ENCODE data around the gene ABCD1. TPM values are rescaled to one million over a fixed set of nuclear protein-coding genes. Genes with fewer than 3 reads are reported as not detected.

Gene ABCD1
- total and polyA plus RNA-seq, 4 donors, result 4.0 to 10.8 (median 7.6) TPM

DNA sequence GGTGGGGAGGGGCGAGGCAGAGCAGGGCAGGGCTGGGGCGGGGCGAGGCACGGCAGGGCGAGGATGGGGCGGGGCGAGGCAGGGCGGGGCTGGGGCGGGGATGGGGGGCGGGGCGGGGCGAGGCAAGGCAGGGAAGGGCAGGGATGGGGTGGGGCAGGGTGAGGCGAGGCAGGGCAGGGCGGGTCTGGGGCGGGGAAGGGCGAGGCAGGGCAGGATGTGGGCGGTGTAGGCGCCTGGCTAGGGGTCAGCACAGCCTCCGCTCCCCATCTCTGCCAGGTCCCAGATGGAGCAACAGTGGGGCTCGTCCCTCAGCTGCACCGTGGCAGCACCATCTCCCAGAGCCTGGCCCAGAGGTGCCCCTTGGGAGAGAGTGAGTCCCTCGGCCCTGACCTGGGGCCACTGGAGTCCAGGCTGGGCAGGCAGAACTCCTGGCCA lies 52.0 kb downstream of the ABCD1 start (continued):
- TF ChIP-seq YY1 (IDR thresholded peaks at IDR 0.05) (no peak), JUND (IDR thresholded peaks at IDR 0.05) (no peak), FOXA2 (IDR thresholded peaks at IDR 0.05) (no peak), HNF4A (conservative IDR thresholded peaks at IDR 0.05) (no peak)
- TF ChIP-seq, protein P1, sequence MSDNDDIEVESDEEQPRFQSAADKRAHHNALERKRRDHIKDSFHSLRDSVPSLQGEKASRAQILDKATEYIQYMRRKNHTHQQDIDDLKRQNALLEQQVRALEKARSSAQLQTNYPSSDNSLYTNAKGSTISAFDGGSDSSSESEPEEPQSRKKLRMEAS (IDR thresholded peaks at IDR 0.05), result no peak
- TF ChIP-seq, protein P2, sequence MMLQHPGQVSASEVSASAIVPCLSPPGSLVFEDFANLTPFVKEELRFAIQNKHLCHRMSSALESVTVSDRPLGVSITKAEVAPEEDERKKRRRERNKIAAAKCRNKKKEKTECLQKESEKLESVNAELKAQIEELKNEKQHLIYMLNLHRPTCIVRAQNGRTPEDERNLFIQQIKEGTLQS (IDR thresholded peaks at IDR 0.05), result no peak

DNA sequence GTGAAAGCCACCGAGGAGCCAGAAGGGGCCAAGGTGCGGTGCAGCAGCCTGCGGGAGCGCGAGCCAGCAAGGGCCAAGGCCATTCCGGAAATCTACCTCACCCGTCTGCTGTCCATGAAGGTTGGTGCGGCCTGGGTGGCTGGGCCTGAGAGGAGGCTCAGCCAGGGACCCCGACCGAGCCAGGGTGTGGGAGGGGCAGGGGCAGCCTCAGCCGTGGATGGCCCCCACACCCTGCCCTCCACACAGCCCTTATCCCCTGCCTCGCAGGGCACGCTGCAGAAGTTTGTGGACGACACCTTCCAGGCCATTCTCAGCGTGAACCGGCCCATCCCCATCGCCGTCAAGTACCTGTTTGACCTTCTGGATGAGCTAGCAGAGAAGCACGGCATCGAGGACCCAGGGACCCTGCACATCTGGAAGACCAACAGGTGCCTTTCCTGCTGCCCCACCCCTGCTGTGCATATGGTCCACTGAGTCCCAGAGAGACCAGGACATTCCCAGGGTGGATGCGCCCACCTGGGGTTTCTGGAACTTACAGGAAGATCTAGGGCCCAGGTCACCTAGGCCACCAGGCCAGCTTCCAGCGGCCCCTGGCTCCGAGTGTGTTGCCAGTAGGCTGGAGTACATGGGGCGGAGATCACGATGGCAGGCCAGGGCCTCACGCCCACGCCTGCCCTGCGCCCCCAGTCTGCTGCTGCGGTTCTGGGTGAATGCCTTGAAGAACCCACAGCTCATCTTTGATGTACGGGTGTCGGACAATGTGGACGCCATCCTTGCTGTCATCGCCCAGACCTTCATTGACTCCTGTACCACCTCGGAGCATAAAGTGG lies 52.8 kb downstream of the ABCD1 start:
- DNase-seq (ENCODE audit: low spot score), result no peak
- Histone ChIP-seq H3K36me3 (ENCODE audit: control insufficient read depth in 4 of 4, insufficient read depth in 3 of 4, low read depth in 1 of 4, low read length in 3 of 4) (no peaks in the 10 kb centered on the region), H3K9ac (ENCODE audit: low read depth in 1 of 2, low read length in 2 of 2) (no peak overlapping the region), H3K4me3 (ENCODE audit: low read depth in 1 of 3, low read length in 3 of 3) (no peak overlapping the region), H3K4me1 (ENCODE audit: control insufficient read depth in 4 of 4, insufficient read depth in 4 of 4, low read length in 3 of 4) (no peaks in the 10 kb centered on the region), H3K9me3 (ENCODE audit: control insufficient read depth in 4 of 4, low read length in 3 of 4) (no peaks in the 10 kb centered on the region), H3K27ac (ENCODE audit: low read depth in 1 of 2, low read length in 2 of 2) (no peak overlapping the region), H3K27me3 (ENCODE audit: control insufficient read depth in 4 of 4, insufficient read depth in 4 of 4, low read length in 3 of 4) (no peaks in the 10 kb centered on the region)
- 83% methylated on average over 34 of the region's 34 CpGs for WGBS
- TF ChIP-seq YY1 (IDR thresholded peaks at IDR 0.05), result no peak
- TF ChIP-seq, protein P1 (IDR thresholded peaks at IDR 0.05), result no peak
- no peak for TF ChIP-seq NR2F2 (IDR thresholded peaks at IDR 0.05)
- no peak for TF ChIP-seq HNF4A (conservative IDR thresholded peaks at IDR 0.05)
- no peak for TF ChIP-seq RXRA (IDR thresholded peaks at IDR 0.05)

DNA sequence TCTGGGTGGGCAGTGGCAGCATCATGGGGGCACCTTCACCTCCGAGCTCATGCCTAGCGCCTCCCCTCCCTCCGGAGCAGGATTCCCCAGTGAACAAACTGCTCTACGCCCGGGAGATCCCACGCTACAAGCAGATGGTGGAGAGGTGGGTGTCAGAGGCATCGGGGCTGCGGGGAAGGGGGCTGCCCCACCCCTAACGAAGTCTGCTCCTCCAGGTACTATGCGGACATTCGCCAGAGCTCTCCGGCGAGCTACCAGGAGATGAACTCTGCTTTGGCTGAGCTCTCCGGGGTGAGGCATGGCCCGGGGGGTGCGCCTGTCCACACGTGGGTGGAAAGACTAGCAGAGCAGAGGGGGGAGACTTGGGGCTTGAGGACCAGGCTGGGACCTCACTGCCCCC lies 53.5 kb downstream of the ABCD1 start:
- Histone ChIP-seq H3K4me3 (ENCODE audit: low read depth in 1 of 3, low read length in 3 of 3) (no peak overlapping the region), H3K9me3 (ENCODE audit: control insufficient read depth in 4 of 4, low read length in 3 of 4) (no peaks in the 10 kb centered on the region), H3K27ac (ENCODE audit: low read depth in 1 of 2, low read length in 2 of 2) (no peak overlapping the region), H3K4me1 (ENCODE audit: control insufficient read depth in 4 of 4, insufficient read depth in 4 of 4, low read length in 3 of 4) (no peaks in the 10 kb centered on the region), H3K9ac (ENCODE audit: low read depth in 1 of 2, low read length in 2 of 2) (no peak overlapping the region), H3K36me3 (ENCODE audit: control insufficient read depth in 4 of 4, insufficient read depth in 3 of 4, low read depth in 1 of 4, low read length in 3 of 4) (no peaks in the 10 kb centered on the region), H3K27me3 (ENCODE audit: control insufficient read depth in 4 of 4, insufficient read depth in 4 of 4, low read length in 3 of 4) (no peaks in the 10 kb centered on the region)
- no peak for TF ChIP-seq HNF4A (conservative IDR thresholded peaks at IDR 0.05)
- TF ChIP-seq JUND (IDR thresholded peaks at IDR 0.05), result no peak
- WGBS, result 69% methylated on average over 17 of the region's 17 CpGs
- no peak for DNase-seq (ENCODE audit: low spot score)

DNA sequence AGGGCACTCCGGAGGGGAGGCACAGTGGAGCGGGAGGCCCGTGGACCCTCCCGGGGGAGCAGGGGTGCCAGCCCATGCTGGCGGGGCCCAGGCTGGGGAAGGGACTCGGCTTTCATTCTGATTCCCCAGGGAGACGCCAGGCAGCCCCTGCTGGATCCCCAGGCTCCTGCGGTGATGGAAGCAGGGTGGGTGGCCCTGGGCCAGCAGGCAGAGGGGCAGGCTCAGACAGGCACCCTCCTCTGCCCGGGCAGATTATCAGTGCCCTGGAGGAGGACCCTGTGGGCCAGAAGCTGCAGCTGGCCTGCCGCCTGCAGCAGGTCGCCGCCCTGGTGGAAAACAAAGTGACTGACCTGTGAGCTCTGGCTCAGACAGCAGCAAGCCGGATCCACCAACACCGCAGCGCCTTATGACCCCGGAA lies 54.0 kb downstream of the ABCD1 start:
- H3K9ac ChIP-seq (ENCODE audit: low read depth in 1 of 2, low read length in 2 of 2), result no peak overlapping the region
- no peaks in the 10 kb centered on the region for H3K36me3 ChIP-seq (ENCODE audit: control insufficient read depth in 4 of 4, insufficient read depth in 3 of 4, low read depth in 1 of 4, low read length in 3 of 4)
- no peaks in the 10 kb centered on the region for H3K9me3 ChIP-seq (ENCODE audit: control insufficient read depth in 4 of 4, low read length in 3 of 4)
- WGBS, result 55% methylated on average over 16 of the region's 16 CpGs
- H3K27ac ChIP-seq (ENCODE audit: low read depth in 1 of 2, low read length in 2 of 2), result no peak overlapping the region
- H3K27me3 ChIP-seq (ENCODE audit: control insufficient read depth in 4 of 4, insufficient read depth in 4 of 4, low read length in 3 of 4), result no peaks in the 10 kb centered on the region
- no peak overlapping the region for H3K4me3 ChIP-seq (ENCODE audit: low read depth in 1 of 3, low read length in 3 of 3)
- no peak for DNase-seq (ENCODE audit: low spot score)
- no peaks in the 10 kb centered on the region for H3K4me1 ChIP-seq (ENCODE audit: control insufficient read depth in 4 of 4, insufficient read depth in 4 of 4, low read length in 3 of 4)
- TF ChIP-seq FOXA2 (IDR thresholded peaks at IDR 0.05) (no peak), RXRA (IDR thresholded peaks at IDR 0.05) (no peak), TAF1 (conservative IDR thresholded peaks at IDR 0.05) (no peak), SP1 (IDR thresholded peaks at IDR 0.05) (no peak), NR2F2 (IDR thresholded peaks at IDR 0.05) (no peak), EGR1 (IDR thresholded peaks at IDR 0.05; ENCODE audit: low read depth in 2 of 2) (no peak), YY1 (IDR thresholded peaks at IDR 0.05) (no peak), FOXA1 (IDR thresholded peaks at IDR 0.05) (no peak), RAD21 (IDR thresholded peaks at IDR 0.05) (no peak), JUND (IDR thresholded peaks at IDR 0.05) (no peak)
- TF ChIP-seq, protein P3, sequence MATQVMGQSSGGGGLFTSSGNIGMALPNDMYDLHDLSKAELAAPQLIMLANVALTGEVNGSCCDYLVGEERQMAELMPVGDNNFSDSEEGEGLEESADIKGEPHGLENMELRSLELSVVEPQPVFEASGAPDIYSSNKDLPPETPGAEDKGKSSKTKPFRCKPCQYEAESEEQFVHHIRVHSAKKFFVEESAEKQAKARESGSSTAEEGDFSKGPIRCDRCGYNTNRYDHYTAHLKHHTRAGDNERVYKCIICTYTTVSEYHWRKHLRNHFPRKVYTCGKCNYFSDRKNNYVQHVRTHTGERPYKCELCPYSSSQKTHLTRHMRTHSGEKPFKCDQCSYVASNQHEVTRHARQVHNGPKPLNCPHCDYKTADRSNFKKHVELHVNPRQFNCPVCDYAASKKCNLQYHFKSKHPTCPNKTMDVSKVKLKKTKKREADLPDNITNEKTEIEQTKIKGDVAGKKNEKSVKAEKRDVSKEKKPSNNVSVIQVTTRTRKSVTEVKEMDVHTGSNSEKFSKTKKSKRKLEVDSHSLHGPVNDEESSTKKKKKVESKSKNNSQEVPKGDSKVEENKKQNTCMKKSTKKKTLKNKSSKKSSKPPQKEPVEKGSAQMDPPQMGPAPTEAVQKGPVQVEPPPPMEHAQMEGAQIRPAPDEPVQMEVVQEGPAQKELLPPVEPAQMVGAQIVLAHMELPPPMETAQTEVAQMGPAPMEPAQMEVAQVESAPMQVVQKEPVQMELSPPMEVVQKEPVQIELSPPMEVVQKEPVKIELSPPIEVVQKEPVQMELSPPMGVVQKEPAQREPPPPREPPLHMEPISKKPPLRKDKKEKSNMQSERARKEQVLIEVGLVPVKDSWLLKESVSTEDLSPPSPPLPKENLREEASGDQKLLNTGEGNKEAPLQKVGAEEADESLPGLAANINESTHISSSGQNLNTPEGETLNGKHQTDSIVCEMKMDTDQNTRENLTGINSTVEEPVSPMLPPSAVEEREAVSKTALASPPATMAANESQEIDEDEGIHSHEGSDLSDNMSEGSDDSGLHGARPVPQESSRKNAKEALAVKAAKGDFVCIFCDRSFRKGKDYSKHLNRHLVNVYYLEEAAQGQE (IDR thresholded peaks at IDR 0.05), result no peak
- TF ChIP-seq, protein P2 (IDR thresholded peaks at IDR 0.05), result no peak
- TF ChIP-seq, protein P4, sequence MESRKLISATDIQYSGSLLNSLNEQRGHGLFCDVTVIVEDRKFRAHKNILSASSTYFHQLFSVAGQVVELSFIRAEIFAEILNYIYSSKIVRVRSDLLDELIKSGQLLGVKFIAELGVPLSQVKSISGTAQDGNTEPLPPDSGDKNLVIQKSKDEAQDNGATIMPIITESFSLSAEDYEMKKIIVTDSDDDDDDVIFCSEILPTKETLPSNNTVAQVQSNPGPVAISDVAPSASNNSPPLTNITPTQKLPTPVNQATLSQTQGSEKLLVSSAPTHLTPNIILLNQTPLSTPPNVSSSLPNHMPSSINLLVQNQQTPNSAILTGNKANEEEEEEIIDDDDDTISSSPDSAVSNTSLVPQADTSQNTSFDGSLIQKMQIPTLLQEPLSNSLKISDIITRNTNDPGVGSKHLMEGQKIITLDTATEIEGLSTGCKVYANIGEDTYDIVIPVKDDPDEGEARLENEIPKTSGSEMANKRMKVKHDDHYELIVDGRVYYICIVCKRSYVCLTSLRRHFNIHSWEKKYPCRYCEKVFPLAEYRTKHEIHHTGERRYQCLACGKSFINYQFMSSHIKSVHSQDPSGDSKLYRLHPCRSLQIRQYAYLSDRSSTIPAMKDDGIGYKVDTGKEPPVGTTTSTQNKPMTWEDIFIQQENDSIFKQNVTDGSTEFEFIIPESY (IDR thresholded peaks at IDR 0.05), result no peak
- TF ChIP-seq, protein P5, sequence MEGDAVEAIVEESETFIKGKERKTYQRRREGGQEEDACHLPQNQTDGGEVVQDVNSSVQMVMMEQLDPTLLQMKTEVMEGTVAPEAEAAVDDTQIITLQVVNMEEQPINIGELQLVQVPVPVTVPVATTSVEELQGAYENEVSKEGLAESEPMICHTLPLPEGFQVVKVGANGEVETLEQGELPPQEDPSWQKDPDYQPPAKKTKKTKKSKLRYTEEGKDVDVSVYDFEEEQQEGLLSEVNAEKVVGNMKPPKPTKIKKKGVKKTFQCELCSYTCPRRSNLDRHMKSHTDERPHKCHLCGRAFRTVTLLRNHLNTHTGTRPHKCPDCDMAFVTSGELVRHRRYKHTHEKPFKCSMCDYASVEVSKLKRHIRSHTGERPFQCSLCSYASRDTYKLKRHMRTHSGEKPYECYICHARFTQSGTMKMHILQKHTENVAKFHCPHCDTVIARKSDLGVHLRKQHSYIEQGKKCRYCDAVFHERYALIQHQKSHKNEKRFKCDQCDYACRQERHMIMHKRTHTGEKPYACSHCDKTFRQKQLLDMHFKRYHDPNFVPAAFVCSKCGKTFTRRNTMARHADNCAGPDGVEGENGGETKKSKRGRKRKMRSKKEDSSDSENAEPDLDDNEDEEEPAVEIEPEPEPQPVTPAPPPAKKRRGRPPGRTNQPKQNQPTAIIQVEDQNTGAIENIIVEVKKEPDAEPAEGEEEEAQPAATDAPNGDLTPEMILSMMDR (IDR thresholded peaks at IDR 0.05; ENCODE audit: low read depth, low read length, missing input control), result no peak

Measured in liver (tissue), 9 donors.